Measurements from ENCODE around the gene METRNL. TPM values are rescaled to one million over a fixed set of nuclear protein-coding genes. Genes with fewer than 3 reads are reported as not detected.

METRNL gene
- total RNA-seq, 1 experiment from 2014 or later, result 32.0 TPM

- no peak overlapping the region for H3K4me3 ChIP-seq (ENCODE audit: insufficient read depth, low read depth, low read length)
- H3K27me3 ChIP-seq (ENCODE audit: control insufficient read depth, insufficient read depth, low read length), result peaks cover 31% of the 10 kb centered on the region
- DNase-seq, result no peak
- no peaks in the 10 kb centered on the region for H3K36me3 ChIP-seq (replicated peaks; ENCODE audit: control insufficient read depth, insufficient read depth, low read length)
Measured at GRCh38 chr17:83077411-83077810, 2.0 kb upstream of the METRNL start.

- H3K4me3 ChIP-seq (ENCODE audit: insufficient read depth, low read depth, low read length), result no peak overlapping the region
- no peak for DNase-seq
- peaks cover 31% of the 10 kb centered on the region for H3K27me3 ChIP-seq (ENCODE audit: control insufficient read depth, insufficient read depth, low read length)
- no peaks in the 10 kb centered on the region for H3K36me3 ChIP-seq (replicated peaks; ENCODE audit: control insufficient read depth, insufficient read depth, low read length)
Measured at GRCh38 chr17:83077939-83078338, 1.5 kb upstream of the METRNL start.

GRCh38 chr17:83078378-83079351 lies 744 bp upstream of the METRNL start:
- H3K4me3 ChIP-seq (ENCODE audit: insufficient read depth, low read depth, low read length), result peak overlapping the region; percentile 54
- H3K36me3 ChIP-seq (replicated peaks; ENCODE audit: control insufficient read depth, insufficient read depth, low read length), result no peaks in the 10 kb centered on the region
- peak; percentile 87 for DNase-seq
- peaks cover 31% of the 10 kb centered on the region for H3K27me3 ChIP-seq (ENCODE audit: control insufficient read depth, insufficient read depth, low read length)

GRCh38 chr17:83079766-83080578 lies 563 bp downstream of the METRNL start:
- peaks cover 31% of the 10 kb centered on the region for H3K27me3 ChIP-seq (ENCODE audit: control insufficient read depth, insufficient read depth, low read length)
- DNase-seq, result peak; percentile 88
- no peaks in the 10 kb centered on the region for H3K36me3 ChIP-seq (replicated peaks; ENCODE audit: control insufficient read depth, insufficient read depth, low read length)
- peak overlapping the region; percentile 43 for H3K4me3 ChIP-seq (ENCODE audit: insufficient read depth, low read depth, low read length)

DNA sequence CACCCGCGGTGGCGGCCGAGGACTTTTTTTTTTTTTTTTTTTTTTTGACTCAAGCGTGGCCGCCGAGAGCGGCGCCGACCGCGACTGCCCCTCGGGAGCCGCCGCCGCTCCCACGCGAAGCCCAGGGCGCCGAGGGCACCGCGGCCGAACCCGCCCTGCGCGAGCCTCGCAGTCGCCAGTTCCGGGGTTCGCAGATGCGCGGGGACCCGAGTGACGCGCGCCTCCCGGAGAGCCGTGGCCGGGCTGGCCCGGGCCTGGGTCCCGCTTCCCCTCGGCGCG lies 1.1 kb downstream of the METRNL start:
- no peaks in the 10 kb centered on the region for H3K36me3 ChIP-seq (replicated peaks; ENCODE audit: control insufficient read depth, insufficient read depth, low read length)
- no peak for DNase-seq
- H3K27me3 ChIP-seq (ENCODE audit: control insufficient read depth, insufficient read depth, low read length), result peaks cover 31% of the 10 kb centered on the region
- H3K4me3 ChIP-seq (ENCODE audit: insufficient read depth, low read depth, low read length), result peak overlapping the region; percentile 43

DNA sequence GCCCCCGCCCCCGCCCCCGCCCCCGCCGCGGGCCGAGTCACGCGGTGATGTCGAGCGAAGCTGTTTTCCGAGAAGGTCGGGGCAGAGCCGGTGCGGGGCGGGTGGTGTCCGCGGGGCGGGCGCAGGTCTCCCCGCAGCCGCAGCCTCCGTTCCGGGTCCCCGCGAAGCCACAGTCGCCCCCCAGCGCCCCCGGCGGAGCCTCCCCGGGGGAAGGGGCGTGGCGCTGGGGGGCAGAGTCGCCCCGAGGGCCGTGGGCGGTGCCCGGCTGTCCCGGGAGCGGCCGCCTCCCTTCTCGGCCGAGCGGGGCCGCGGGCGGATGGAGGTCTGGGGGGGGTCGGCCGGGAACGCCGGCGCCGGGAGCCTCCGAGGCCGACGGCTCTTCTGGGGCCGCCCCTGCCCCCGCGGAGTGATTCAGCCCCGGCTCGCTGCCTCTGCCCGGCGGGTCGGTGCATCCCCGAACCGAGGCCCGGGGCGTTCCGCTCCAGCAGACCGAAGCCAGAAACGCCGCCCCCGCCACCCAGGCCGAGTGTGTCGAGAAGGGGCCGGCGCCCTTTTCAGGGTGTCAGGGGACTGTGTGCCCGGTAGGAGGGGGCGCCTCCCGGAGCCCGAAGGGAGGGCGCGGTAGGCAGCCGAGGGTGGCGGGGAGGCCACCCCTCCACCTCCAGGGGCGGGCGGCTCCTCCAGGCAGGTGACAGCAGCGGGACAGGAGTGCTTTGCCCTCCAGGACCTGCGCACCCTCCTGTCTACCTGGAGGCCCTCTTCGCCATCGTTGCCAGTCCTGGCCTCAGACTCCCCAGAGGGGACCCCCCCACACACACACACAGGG lies 1.7 kb downstream of the METRNL start:
- H3K27me3 ChIP-seq (ENCODE audit: control insufficient read depth, insufficient read depth, low read length), result peaks cover 31% of the 10 kb centered on the region
- H3K4me3 ChIP-seq (ENCODE audit: insufficient read depth, low read depth, low read length), result peak overlapping the region; percentile 43
- DNase-seq, result peak; percentile 90
- H3K36me3 ChIP-seq (replicated peaks; ENCODE audit: control insufficient read depth, insufficient read depth, low read length), result no peaks in the 10 kb centered on the region

GRCh38 chr17:83081684-83082201 lies 2.3 kb downstream of the METRNL start:
- H3K27me3 ChIP-seq (ENCODE audit: control insufficient read depth, insufficient read depth, low read length), result peaks cover 31% of the 10 kb centered on the region
- H3K4me3 ChIP-seq (ENCODE audit: insufficient read depth, low read depth, low read length), result no peak overlapping the region
- no peaks in the 10 kb centered on the region for H3K36me3 ChIP-seq (replicated peaks; ENCODE audit: control insufficient read depth, insufficient read depth, low read length)
- no peak for DNase-seq

DNA sequence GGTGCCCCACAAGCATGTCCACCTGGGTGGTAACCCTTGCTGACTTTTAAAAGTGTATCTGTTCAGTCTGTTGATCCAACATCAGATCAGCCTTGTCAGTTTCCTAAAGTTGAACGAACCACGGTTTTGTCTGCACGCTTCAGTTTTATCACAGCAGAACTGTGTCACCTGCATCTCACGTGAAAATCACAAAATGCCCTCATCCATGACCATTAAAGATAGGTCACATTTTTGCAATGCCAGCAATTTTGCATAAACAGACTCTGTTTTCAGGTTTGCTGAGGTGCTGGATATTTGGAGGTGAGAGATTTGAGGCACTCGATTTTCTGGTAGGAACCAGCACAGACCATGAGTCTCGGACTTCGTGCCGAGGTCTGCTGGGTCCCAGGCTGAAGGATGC lies 3.0 kb downstream of the METRNL start:
- no peak for DNase-seq
- no peak overlapping the region for H3K4me3 ChIP-seq (ENCODE audit: insufficient read depth, low read depth, low read length)
- H3K36me3 ChIP-seq (replicated peaks; ENCODE audit: control insufficient read depth, insufficient read depth, low read length), result no peaks in the 10 kb centered on the region
- H3K27me3 ChIP-seq (ENCODE audit: control insufficient read depth, insufficient read depth, low read length), result peaks cover 27% of the 10 kb centered on the region

GRCh38 chr17:83082909-83083367 lies 3.5 kb downstream of the METRNL start:
- peaks cover 22% of the 10 kb centered on the region for H3K27me3 ChIP-seq (ENCODE audit: control insufficient read depth, insufficient read depth, low read length)
- no peak overlapping the region for H3K4me3 ChIP-seq (ENCODE audit: insufficient read depth, low read depth, low read length)
- no peak for DNase-seq
- no peaks in the 10 kb centered on the region for H3K36me3 ChIP-seq (replicated peaks; ENCODE audit: control insufficient read depth, insufficient read depth, low read length)

DNA sequence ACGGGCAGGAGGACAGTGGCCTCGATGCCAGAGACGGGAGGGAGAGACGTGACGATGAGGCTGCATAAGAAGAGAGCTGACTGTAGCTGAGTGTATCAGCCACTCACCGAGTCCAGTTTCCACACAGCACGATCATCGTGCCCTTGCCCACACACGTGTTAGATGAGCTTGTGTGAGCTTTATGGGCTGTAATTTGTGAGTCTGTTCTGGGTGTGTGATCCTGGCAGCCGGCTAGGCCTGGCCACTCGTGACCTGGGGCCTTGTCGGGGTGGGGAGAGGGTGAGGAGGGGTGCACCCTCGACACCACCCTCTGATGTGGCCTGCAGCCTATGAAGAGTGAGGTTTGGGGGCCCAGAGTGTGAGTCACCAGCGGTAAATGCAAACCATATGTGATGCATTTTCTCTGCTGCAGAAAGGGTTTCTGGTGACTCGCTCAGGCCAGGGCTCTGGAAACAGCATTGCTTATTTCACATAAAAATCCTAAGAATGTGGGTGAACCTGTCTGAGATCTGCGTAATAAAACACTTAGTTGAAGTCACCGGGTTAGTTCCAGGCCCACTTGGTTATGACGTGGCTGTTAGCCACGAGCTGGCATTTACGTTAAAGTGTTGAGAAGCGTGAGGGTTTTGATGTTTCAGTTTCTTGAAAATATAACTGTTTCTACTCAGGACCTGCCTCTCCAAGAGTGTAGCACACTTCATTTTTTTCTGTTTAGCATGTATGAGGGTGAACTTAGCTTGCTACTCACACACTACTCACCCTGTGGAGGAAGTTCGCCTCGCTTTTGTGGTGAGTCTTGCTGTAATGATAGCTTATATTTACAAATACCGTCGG lies 4.2 kb downstream of the METRNL start:
- H3K4me3 ChIP-seq (ENCODE audit: insufficient read depth, low read depth, low read length), result no peak overlapping the region
- DNase-seq, result peak; percentile 83
- H3K36me3 ChIP-seq (replicated peaks; ENCODE audit: control insufficient read depth, insufficient read depth, low read length), result no peaks in the 10 kb centered on the region
- peaks cover 15% of the 10 kb centered on the region for H3K27me3 ChIP-seq (ENCODE audit: control insufficient read depth, insufficient read depth, low read length)

DNA sequence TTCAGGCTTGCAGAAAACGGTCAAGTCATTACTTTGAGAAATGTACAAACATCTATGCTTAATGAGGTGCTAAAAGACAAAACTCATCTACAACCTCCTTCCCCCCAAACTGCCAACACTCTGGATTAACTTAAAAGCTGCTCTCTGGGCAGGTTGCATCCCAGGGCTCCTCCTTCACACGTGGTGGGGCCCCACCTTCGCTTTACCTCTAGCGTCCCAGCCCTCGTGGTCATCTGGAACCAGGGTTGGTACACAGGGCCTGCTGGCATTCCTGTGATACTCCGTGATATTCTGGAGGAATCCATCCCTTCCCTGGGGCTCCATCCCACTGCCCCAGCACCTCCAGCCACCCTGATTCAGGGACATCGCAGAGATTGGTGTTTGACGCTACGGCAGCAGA lies 4.8 kb downstream of the METRNL start:
- Histone ChIP-seq H3K36me3 (replicated peaks; ENCODE audit: control insufficient read depth, insufficient read depth, low read length) (no peaks in the 10 kb centered on the region), H3K4me3 (ENCODE audit: insufficient read depth, low read depth, low read length) (no peak overlapping the region), H3K27me3 (ENCODE audit: control insufficient read depth, insufficient read depth, low read length) (peaks cover 11% of the 10 kb centered on the region)
- peak; percentile 69 for DNase-seq

DNA sequence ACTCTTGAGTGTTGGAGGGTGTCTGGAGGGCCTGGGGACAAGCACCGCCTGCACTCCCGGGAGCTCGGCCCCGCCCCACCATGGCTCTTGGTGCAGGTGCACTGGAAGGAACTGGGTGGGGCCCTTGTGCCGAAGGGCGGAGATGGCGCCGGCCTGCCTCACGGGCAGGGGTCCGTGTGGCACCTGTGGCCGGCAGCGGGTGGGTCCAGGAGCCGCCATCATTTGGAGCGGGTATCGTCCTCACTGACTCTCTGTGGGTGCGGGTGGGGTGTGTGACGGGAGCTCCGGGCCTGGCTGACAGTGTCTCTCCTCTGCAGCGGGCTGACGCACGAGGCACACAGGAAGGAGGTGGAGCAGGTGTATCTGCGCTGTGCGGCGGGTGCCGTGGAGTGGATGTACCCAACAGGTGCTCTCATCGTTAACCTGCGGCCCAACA lies 5.2 kb downstream of the METRNL start:
- Histone ChIP-seq H3K4me3 (ENCODE audit: insufficient read depth, low read depth, low read length) (no peak overlapping the region), H3K27me3 (ENCODE audit: control insufficient read depth, insufficient read depth, low read length) (peaks cover 11% of the 10 kb centered on the region), H3K36me3 (replicated peaks; ENCODE audit: control insufficient read depth, insufficient read depth, low read length) (no peaks in the 10 kb centered on the region; the same call in 1 of the 2 replicates)
- DNase-seq, result peak; percentile 71

DNA sequence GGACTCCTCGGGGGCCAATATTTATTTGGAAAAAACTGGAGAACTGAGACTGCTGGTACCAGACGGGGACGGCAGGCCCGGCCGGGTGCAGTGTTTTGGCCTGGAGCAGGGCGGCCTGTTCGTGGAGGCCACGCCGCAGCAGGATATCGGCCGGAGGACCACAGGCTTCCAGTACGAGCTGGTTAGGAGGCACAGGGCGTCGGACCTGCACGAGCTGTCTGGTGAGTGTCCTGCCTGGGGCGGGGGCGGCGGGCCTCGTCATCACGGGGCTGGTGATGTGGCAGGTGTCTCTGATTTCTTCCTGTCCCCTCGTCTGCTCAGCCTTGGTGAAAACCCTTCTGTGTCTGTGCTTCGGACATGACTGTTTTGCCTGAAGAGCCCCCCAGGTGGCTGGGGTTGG lies 5.7 kb downstream of the METRNL start:
- peaks cover 11% of the 10 kb centered on the region for H3K27me3 ChIP-seq (ENCODE audit: control insufficient read depth, insufficient read depth, low read length)
- DNase-seq, result peak; percentile 67
- H3K36me3 ChIP-seq (replicated peaks; ENCODE audit: control insufficient read depth, insufficient read depth, low read length), result no peaks in the 10 kb centered on the region; the same call in 1 of the 2 replicates
- no peak overlapping the region for H3K4me3 ChIP-seq (ENCODE audit: insufficient read depth, low read depth, low read length)

Measured in H7 (cell line).